22Rv1 (cell line): ENCODE measurements around the gene PROM1.

Experiments used
- H3K27ac ChIP-seq: fragments of 450-650 bp; 2 replicates; pipeline ENCODE4 v1.5.1; 2017
- CTCF ChIP-seq: fragments of 450-650 bp; IDR thresholded peaks from 2 replicates; pipeline ENCODE4 v1.5.1; 2017; ENCODE audit warnings: mild to moderate bottlenecking
- ZFX ChIP-seq: fragments of 450-650 bp; IDR thresholded peaks from 2 replicates; pipeline ENCODE4 v1.6.1; 2017; ENCODE audit warnings: antibody characterized with exemption, borderline replicate concordance

The PROM1 gene

DNA sequence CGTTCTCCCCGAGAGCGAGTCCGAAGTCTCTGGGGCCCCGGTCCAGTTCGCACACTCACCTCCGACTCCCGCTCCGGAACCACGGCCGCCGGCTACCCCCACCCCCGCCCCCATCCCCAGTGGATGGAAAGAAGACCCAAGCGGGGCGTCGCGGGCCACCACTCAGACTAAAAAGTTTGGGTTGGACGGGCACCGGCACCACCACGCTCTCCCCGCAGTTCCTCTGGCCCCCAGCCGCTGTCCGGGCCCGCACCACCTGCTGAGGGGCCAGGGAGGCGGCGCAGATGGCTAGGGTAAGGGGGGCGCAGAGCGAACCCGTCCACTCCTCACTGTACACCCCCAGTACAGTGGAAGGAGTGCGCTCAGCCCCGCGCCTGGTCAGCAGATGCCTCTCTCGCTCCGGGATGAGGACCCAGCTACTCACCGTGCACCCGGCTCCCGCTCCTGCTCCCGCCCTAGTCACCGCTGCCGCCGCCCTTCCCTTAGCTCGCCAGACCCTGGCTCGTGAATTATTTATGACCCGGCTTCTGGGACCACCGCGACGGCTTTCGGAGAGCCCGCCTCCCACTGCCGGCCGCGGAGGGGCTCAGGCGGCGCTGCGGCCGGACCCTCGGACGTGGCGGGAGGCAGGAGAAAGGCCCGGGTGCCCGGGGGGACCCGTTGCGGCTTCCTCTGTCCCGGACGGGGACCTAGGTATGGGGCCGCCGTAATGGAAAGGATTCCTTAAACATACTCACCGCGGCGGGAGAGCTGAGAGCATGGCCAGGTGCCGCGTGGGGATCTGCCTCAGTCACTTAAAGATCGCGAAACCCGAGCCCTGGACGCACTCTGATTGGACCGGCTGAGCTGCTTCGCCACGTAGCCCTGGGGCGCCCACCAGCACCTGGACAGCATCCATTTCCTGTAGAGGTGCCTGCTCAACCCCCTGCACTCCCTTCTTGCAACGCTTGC is at the start of gene PROM1:
Gene PROM1, minus strand, starts transcription at position 783 of the 951 bp plus-strand sequence. CDS start 8,117 bp downstream, outside the sequence.
- H3K27ac ChIP-seq = no peak within 1 kb of the TSS

GRCh38 chr4:16133406-16133805 is 49.6 kb upstream of the PROM1 start:
- H3K27ac ChIP-seq = no peak overlapping the region
- TF ChIP-seq CTCF (no peak), ZFX (no peak)

More for the DNA sequence above, at the start of gene PROM1:
- TF ChIP-seq CTCF (no peak), ZFX (no peak)

DNA sequence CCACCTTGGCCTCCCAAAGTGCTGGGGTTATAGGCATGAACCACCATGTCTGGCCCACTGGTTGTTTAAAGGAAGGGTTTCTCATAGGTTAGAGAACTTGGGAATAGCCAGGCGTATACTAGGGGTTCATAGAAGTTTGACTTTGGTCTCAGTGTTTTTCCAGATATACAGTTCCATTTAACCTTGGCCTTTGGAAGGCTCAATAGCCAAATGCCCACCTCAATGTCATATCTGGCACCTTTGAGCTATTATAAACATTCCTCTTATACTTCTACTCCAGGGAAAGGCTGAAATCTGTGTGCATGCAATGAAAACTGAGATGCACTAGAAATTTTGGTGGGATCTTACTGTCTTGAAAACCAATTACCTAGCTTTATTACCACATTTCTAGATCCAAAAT is 47.5 kb upstream of the PROM1 start:
- H3K27ac ChIP-seq = no peak overlapping the region
- no peak for TF ChIP-seq ZFX
- TF ChIP-seq CTCF = no peak

DNA sequence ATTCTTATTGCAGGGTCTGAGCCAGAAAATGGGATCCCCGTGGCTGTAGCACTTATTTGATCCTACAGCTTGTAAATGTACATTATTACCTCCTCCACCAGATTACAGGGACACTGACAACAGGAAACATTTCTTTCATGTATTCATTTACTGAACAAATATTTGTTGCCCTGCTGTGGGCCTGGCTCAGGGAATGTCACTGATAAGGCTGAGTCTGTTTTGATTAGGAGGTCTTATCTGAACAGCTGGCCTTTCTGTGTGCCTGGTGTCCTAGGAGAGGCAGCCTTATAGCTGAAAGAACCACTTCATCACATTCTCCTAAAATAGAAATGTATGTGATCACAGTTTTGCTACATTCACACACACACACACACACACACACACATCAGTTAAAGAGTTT is 45.5 kb upstream of the PROM1 start:
- TF ChIP-seq ZFX (no peak), CTCF (no peak)
- no peak overlapping the region for H3K27ac ChIP-seq

- TF ChIP-seq CTCF = no peak
- TF ChIP-seq ZFX = no peak
- no peak overlapping the region for H3K27ac ChIP-seq
Measured at GRCh38 chr4:16126714-16127113, 42.9 kb upstream of the PROM1 start.

DNA sequence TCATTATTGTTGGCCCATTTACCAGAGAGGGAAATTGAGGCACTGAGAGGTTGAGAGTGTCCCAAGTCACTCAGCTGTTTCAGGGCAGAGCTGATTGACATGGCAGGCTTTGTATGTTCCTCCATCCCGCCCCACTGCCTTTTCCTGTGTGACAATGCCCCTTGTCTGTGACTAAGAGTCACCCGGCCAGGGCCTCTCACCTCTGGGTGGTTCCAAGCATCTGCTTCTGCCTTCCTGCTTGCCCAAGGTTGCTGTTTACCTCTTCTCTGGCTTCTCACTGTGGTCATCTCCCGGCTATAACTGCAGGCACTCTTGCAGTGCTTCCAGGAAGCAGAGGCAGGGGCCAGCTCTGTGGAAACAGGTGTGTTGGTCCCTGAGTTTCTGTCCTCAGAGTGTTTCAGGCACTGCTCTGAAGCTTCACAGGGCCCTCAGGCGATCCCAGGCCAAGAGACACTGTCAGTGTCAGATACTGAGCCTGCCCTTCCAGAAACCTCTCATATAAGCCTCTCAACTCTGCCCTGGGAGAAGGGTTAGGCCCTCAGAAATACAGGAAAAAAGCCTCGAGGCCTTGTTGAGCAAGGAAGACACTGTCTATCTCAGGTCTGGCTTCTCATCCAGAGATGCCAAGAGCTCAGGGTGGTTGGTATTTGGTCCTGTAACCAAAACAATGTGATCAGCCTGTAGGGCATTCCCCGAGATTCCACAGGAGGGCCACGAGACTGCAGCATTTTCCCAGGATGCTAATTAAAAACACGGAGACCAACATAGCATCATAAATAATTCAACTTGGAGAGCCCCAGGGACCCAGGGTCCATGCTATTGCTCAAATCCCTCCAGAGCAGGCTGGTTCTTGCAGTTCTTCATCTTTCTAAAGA is 42.0 kb upstream of the PROM1 start:
- TF ChIP-seq CTCF = no peak
- no peak for TF ChIP-seq ZFX
- H3K27ac ChIP-seq = no peak overlapping the region
